ENCODE data around the gene AMY2B. TPM values are rescaled to one million over a fixed set of nuclear protein-coding genes. Genes with fewer than 3 reads are reported as not detected.
"Not testable (repeated sequence)": the region's sequence is repeated elsewhere in the genome, so short reads cannot be mapped to it uniquely, and the experiment has no call there.

AMY2B gene
- 25.4 TPM for total RNA-seq
- long read RNA-seq, partial matches to known transcripts = 1 of 3 reads
- long read RNA-seq, other reads (novel, unspliced or antisense) = 1 of 3 reads

GRCh38 chr1:103571289-103571688, at the start of gene AMY2B:
Gene AMY2B (plus strand): TSS chr1:103571589. CDS start chr1:103571603, 14 bp downstream.
- H3K27ac ChIP-seq; DNase-seq; H3K27me3 ChIP-seq; ATAC-seq; H3K4me3 ChIP-seq; H3K4me1 ChIP-seq; H3K9me3 ChIP-seq; H3K36me3 ChIP-seq; intact Hi-C loops (cut with DNase I): not testable (repeated sequence)

GRCh38 chr1:103523346-103523745, 48.0 kb upstream of the AMY2B start:
- ATAC-seq (no peak), DNase-seq (no peak)
- no peak for TF ChIP-seq CTCF (IDR thresholded peaks at IDR 0.05)
- Histone ChIP-seq H3K27me3 (no peaks in the 10 kb centered on the region), H3K9me3 (no peaks in the 10 kb centered on the region), H3K4me1 (peaks cover 15% of the 10 kb centered on the region), H3K4me3 (no peak overlapping the region), H3K27ac (no peak overlapping the region), H3K36me3 (peaks cover 8% of the 10 kb centered on the region)
- intact Hi-C loops (cut with DNase I) = no loop called here

- H3K36me3 ChIP-seq = peaks cover 18% of the 10 kb centered on the region
- H3K4me1 ChIP-seq = peaks cover 20% of the 10 kb centered on the region
- DNase-seq (no peak), ATAC-seq (peak; percentile 90)
- intact Hi-C loops (cut with DNase I) = no loop called here
- H3K4me3 ChIP-seq = peak overlapping the region; percentile 40
- TF ChIP-seq CTCF (IDR thresholded peaks at IDR 0.05) = no peak
- H3K9me3 ChIP-seq = no peaks in the 10 kb centered on the region
- no peak overlapping the region for H3K27ac ChIP-seq
- no peaks in the 10 kb centered on the region for H3K27me3 ChIP-seq
Observed at GRCh38 chr1:103525114-103525606, 46.2 kb upstream of the AMY2B start.

DNA sequence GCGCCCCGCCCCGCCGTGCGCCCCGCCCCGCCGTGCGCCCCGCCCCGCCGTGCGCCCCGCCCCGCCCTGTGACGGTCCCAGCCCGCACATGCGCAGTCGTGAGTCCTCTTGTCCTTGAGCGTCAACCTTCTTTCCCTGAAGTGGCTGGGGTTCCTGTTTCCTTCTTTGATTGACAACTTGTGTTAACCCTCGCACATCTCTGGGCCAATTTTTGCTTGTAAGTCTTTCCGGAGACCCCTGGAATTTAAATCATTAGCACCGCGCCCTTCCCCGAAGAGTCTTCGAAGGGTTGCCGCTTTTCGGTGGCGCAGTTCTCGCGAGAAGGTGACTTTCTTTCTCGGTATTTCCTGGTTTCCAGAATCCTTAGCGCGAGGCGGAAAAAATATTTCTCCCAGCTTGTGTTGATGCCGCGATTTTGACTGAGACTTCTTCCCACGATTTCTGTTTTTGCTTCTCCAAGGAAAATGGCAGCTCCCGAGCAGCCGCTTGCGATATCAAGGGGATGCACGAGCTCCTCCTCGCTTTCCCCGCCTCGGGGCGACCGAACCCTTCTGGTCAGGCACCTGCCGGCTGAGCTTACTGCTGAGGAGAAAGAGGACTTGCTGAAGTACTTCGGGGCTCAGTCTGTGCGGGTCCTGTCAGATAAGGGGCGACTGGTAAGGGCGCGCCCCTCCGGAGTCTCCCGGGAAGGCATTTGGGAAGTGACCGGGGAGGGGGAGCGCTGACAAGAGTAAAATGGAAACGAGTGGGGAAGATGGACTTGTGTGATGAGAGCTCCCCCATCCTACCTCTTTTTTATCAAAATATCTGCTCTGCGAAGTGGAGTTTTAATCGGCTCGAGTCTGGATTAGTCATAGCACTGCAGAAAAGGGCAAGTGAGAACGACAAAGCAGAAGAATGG, 45.5 kb upstream of the AMY2B start, which contains the start of gene RNPC3:
Gene RNPC3, plus strand, starts transcription at position 93 of the 901 bp plus-strand sequence. Its CDS starts 372 bp downstream, at position 465.
- H3K9me3 ChIP-seq = no peaks in the 10 kb centered on the region
- peak within 1 kb of the TSS; percentile 95 for H3K27ac ChIP-seq
- H3K4me3 ChIP-seq = peak within 1 kb of the TSS; percentile 95
- TF ChIP-seq CTCF (IDR thresholded peaks at IDR 0.05) = no peak
- H3K27me3 ChIP-seq = no peaks in the 10 kb centered on the region
- intact Hi-C loops (cut with DNase I) = no loop called here
- H3K4me1 ChIP-seq = peaks cover 20% of the 10 kb centered on the region
- DNase-seq (peak; percentile 91), ATAC-seq (peak; percentile 90)
- H3K36me3 ChIP-seq = peaks cover 18% of the 10 kb centered on the region

- Histone ChIP-seq H3K36me3 (peaks cover 18% of the 10 kb centered on the region), H3K4me3 (peak overlapping the region; percentile 95), H3K4me1 (peaks cover 20% of the 10 kb centered on the region), H3K27me3 (no peaks in the 10 kb centered on the region), H3K27ac (no peak overlapping the region), H3K9me3 (no peaks in the 10 kb centered on the region)
- no peak for TF ChIP-seq CTCF (IDR thresholded peaks at IDR 0.05)
- DNase-seq = no peak
- ATAC-seq = no peak
- intact Hi-C loops (cut with DNase I) = no loop called here
Observed at GRCh38 chr1:103527331-103527730, 44.1 kb upstream of the AMY2B start.

DNA sequence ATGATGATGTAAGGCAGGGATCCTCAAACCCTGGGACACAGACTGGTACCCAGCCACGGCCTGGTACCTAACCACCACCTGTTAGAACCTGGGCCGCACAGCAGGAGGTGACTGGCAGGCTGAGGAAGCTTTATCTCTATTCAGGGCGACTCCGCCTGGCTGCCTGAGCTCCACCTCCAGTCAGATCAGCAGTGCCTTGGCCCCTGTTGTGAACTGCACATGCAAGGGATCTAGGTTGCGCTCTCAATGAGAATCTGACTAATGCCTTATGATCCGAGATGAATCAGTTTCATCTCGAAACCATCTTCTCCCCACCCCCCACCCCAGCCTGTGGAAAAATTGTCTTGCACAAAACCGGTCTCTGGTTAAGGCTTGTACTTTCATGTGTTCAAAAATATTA, 41.6 kb upstream of the AMY2B start:
- no peak for TF ChIP-seq CTCF (IDR thresholded peaks at IDR 0.05)
- Histone ChIP-seq H3K27me3 (no peaks in the 10 kb centered on the region), H3K27ac (no peak overlapping the region), H3K9me3 (no peaks in the 10 kb centered on the region), H3K36me3 (peaks cover 21% of the 10 kb centered on the region), H3K4me3 (no peak overlapping the region), H3K4me1 (peaks cover 28% of the 10 kb centered on the region)
- intact Hi-C loops (cut with DNase I) = no loop called here
- no peak for ATAC-seq
- DNase-seq = no peak
